Measurements from ENCODE around the gene PLEKHH2.
A peak's percentile ranks its signal among the peaks of the same experiment; 100 is the strongest.
"Not testable (repeated sequence)": the region's sequence is repeated elsewhere in the genome, so short reads cannot be mapped to it uniquely, and the experiment has no call there.

PLEKHH2 gene

GRCh38 chr2:43637030-43637803 lies at the start of gene PLEKHH2:
TSS of gene PLEKHH2 (plus strand) at chr2:43637260. CDS start at chr2:43644674, 7,414 bp downstream.
- peak; percentile 57 to 70 for DNase-seq

- DNase-seq: no peak
Measured at GRCh38 chr2:43592443-43592842, 44.6 kb upstream of the PLEKHH2 start.

GRCh38 chr2:43593254-43593653 lies 43.8 kb upstream of the PLEKHH2 start:
- no peak for DNase-seq

- no peak for DNase-seq
Measured at GRCh38 chr2:43594875-43595274, 42.2 kb upstream of the PLEKHH2 start.

- peak; percentile 96 to 97 for DNase-seq
Measured at GRCh38 chr2:43595603-43596412, 41.3 kb upstream of the PLEKHH2 start, which contains the start of gene THADA. TSS of gene THADA (minus strand) at chr2:43596038. CDS start at chr2:43592392, 3,646 bp downstream.

- not testable (repeated sequence) for DNase-seq
Measured at GRCh38 chr2:43600596-43600995, 36.5 kb upstream of the PLEKHH2 start.

- no peak for DNase-seq
Measured at GRCh38 chr2:43604674-43605073, 32.4 kb upstream of the PLEKHH2 start.

GRCh38 chr2:43605079-43605655 lies 31.9 kb upstream of the PLEKHH2 start:
- peak in 1 of 2 donors; percentile 51 for DNase-seq

- no peak for DNase-seq
Measured at GRCh38 chr2:43605851-43606250, 31.2 kb upstream of the PLEKHH2 start.

GRCh38 chr2:43609290-43609918 lies 27.7 kb upstream of the PLEKHH2 start:
- DNase-seq: peak in 1 of 2 donors; percentile 26

GRCh38 chr2:43610361-43610760 lies 26.7 kb upstream of the PLEKHH2 start:
- DNase-seq: no peak

GRCh38 chr2:43611987-43612894 lies 24.8 kb upstream of the PLEKHH2 start:
- peak; percentile 43 to 74 for DNase-seq

- DNase-seq: no peak
Measured at GRCh38 chr2:43612944-43613343, 24.1 kb upstream of the PLEKHH2 start.

- DNase-seq: no peak
Measured at GRCh38 chr2:43616967-43617680, 19.9 kb upstream of the PLEKHH2 start.

GRCh38 chr2:43619511-43619910 lies 17.5 kb upstream of the PLEKHH2 start:
- DNase-seq: no peak

GRCh38 chr2:43622931-43623451 lies 14.1 kb upstream of the PLEKHH2 start:
- DNase-seq: no peak

GRCh38 chr2:43631618-43632317 lies 5.3 kb upstream of the PLEKHH2 start:
- DNase-seq: no peak

GRCh38 chr2:43634604-43635306 lies 2.3 kb upstream of the PLEKHH2 start:
- peak in 1 of 2 donors; percentile 26 for DNase-seq

GRCh38 chr2:43636153-43636552 lies 907 bp upstream of the PLEKHH2 start:
- DNase-seq: not testable (repeated sequence)
